COLO668 (cell line): ENCODE data around the gene SMCO4.
A peak's percentile ranks its signal among the peaks of the same experiment; 100 is the strongest.
"Not testable (repeated sequence)": the region's sequence is repeated elsewhere in the genome, so short reads cannot be mapped to it uniquely, and the experiment has no call there.

Experiments used
- DNase-seq: peaks from one replicate; lab custom pipeline; 2025; ENCODE audit not compliant: unreplicated experiment; lab: John Stamatoyannopoulos, UW

Gene SMCO4

GRCh38 chr11:93480756-93481155 lies 62.4 kb downstream of the SMCO4 start:
- no peak for DNase-seq

- DNase-seq: no peak
Observed at GRCh38 chr11:93480256-93480655, 62.9 kb downstream of the SMCO4 start.

- no peak for DNase-seq
Observed at GRCh38 chr11:93478841-93479240, 64.3 kb downstream of the SMCO4 start.

- no peak for DNase-seq
Observed at GRCh38 chr11:93477684-93478234, 65.4 kb downstream of the SMCO4 start.

- no peak for DNase-seq
Observed at GRCh38 chr11:93476796-93477195, 66.4 kb downstream of the SMCO4 start.

GRCh38 chr11:93474123-93474522 lies 69.1 kb downstream of the SMCO4 start:
- no peak for DNase-seq

- peak; percentile 25 for DNase-seq
Observed at GRCh38 chr11:93468290-93468689, 74.9 kb downstream of the SMCO4 start.

- DNase-seq: no peak
Observed at GRCh38 chr11:93467054-93467453, 76.1 kb downstream of the SMCO4 start.

- DNase-seq: no peak
Observed at GRCh38 chr11:93464927-93465540, 78.2 kb downstream of the SMCO4 start.

GRCh38 chr11:93463666-93464065 lies 79.5 kb downstream of the SMCO4 start:
- not testable (repeated sequence) for DNase-seq

- DNase-seq: no peak
Observed at GRCh38 chr11:93458286-93458685, 84.9 kb downstream of the SMCO4 start.

GRCh38 chr11:93444617-93445073 lies 98.5 kb downstream of the SMCO4 start:
- peak; percentile 91 for DNase-seq

- DNase-seq: not testable (repeated sequence)
Observed at GRCh38 chr11:93443232-93443631, 100.0 kb downstream of the SMCO4 start.

- no peak for DNase-seq
Observed at GRCh38 chr11:93432247-93432646, 110.9 kb downstream of the SMCO4 start.
